ENCODE data around the gene OSTN. TPM values are rescaled to one million over a fixed set of nuclear protein-coding genes. Genes with fewer than 3 reads are reported as not detected.
"Not testable (repeated sequence)": the region's sequence is repeated elsewhere in the genome, so short reads cannot be mapped to it uniquely, and the experiment has no call there.

OSTN gene
- total RNA-seq, 1 donor from 2014 or later: 0.36 TPM

DNA sequence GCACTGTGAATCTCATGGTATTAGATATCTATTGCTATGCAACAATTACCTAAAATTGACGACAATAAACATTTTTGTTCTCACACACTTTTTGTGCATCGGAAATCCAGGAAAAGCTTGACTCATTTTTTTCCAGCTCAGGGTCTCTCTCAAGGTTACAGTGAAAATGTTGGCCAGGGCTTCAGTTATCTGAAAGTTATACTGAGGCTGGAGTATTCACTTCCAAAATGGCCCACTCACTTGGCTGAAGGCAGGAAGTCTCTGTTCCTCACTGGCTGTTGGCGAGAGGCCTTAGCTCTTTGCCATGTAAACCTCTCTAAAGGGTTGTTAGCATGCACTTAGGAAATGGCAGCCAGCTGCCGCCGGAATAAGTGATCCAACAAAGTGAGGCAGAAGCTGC lies 41.4 kb downstream of the OSTN start:
- intact Hi-C loops (cut with micrococcal nuclease): no loop called here
- no peaks in the 10 kb centered on the region for H3K9me3 ChIP-seq (replicated peaks)
- no peak overlapping the region for H3K4me3 ChIP-seq
- H3K4me1 ChIP-seq: no peaks in the 10 kb centered on the region
- H3K27ac ChIP-seq (replicated peaks): no peak overlapping the region
- no peaks in the 10 kb centered on the region for H3K36me3 ChIP-seq
- TF ChIP-seq CTCF (IDR thresholded peaks at IDR 0.05; ENCODE audit: borderline replicate concordance): no peak
- no peaks in the 10 kb centered on the region for H3K27me3 ChIP-seq (ENCODE audit: low read depth)
- DNase-seq: no peak

- intact Hi-C loops (cut with micrococcal nuclease): no loop called here
- H3K27ac ChIP-seq (replicated peaks): no peak overlapping the region
These were observed 45.3 kb downstream of the OSTN start for GRCh38 chr3:191244242-191244867.

GRCh38 chr3:191246034-191246433 lies 47.0 kb downstream of the OSTN start:
- H3K4me3 ChIP-seq; H3K27me3 ChIP-seq (ENCODE audit: low read depth); DNase-seq; H3K9me3 ChIP-seq (replicated peaks); H3K4me1 ChIP-seq; H3K36me3 ChIP-seq; H3K27ac ChIP-seq (replicated peaks): not testable (repeated sequence)
- intact Hi-C loops (cut with micrococcal nuclease): loop anchor here (5.0 kb wide), 1 partner anchor 141 kb away; no protein-coding TSS in a partner anchor

More at GRCh38 chr3:191244242-191244867, 45.3 kb downstream of the OSTN start:
- peak; percentile 69 for TF ChIP-seq CTCF (IDR thresholded peaks at IDR 0.05; ENCODE audit: borderline replicate concordance)
- DNase-seq: no peak
- H3K27me3 ChIP-seq (ENCODE audit: low read depth): no peaks in the 10 kb centered on the region
- no peaks in the 10 kb centered on the region for H3K9me3 ChIP-seq (replicated peaks)
- H3K4me3 ChIP-seq: no peak overlapping the region
- no peaks in the 10 kb centered on the region for H3K4me1 ChIP-seq
- no peaks in the 10 kb centered on the region for H3K36me3 ChIP-seq

GRCh38 chr3:191246630-191247029 lies 47.6 kb downstream of the OSTN start:
- no peak for DNase-seq
- no peaks in the 10 kb centered on the region for H3K9me3 ChIP-seq (replicated peaks)
- no peak overlapping the region for H3K27ac ChIP-seq (replicated peaks)
- intact Hi-C loops (cut with micrococcal nuclease): loop anchor here (5.0 kb wide), 1 partner anchor 141 kb away; no protein-coding TSS in a partner anchor
- no peaks in the 10 kb centered on the region for H3K36me3 ChIP-seq
- no peaks in the 10 kb centered on the region for H3K4me1 ChIP-seq
- no peak for TF ChIP-seq CTCF (IDR thresholded peaks at IDR 0.05; ENCODE audit: borderline replicate concordance)
- no peak overlapping the region for H3K4me3 ChIP-seq
- no peaks in the 10 kb centered on the region for H3K27me3 ChIP-seq (ENCODE audit: low read depth)

- no peaks in the 10 kb centered on the region for H3K27me3 ChIP-seq (ENCODE audit: low read depth)
- intact Hi-C loops (cut with micrococcal nuclease): no loop called here
- no peak for TF ChIP-seq CTCF (IDR thresholded peaks at IDR 0.05; ENCODE audit: borderline replicate concordance)
- H3K36me3 ChIP-seq: no peaks in the 10 kb centered on the region
- H3K27ac ChIP-seq (replicated peaks): no peak overlapping the region
- no peaks in the 10 kb centered on the region for H3K4me1 ChIP-seq
- no peaks in the 10 kb centered on the region for H3K9me3 ChIP-seq (replicated peaks)
- no peak overlapping the region for H3K4me3 ChIP-seq
- no peak for DNase-seq
These were observed 54.2 kb downstream of the OSTN start for GRCh38 chr3:191253089-191253799.

Measured in left ventricle myocardium inferior (tissue), 1 donor.